IMR-90 (cell line): ENCODE measurements around the gene DTL. TPM values are rescaled to one million over a fixed set of nuclear protein-coding genes. Genes with fewer than 3 reads are reported as not detected.

ENCODE experiments used
- ATAC-seq: fragments of 200-7000 bp; cut with Tn5 transposase; 2 replicates; pipeline ENCODE4 v1.9.1; 2020; ENCODE audit warnings: low read depth, mild to moderate bottlenecking, moderate library complexity
- BruUV-seq: library from RNA; stranded (reverse); fragments of 400-500 nt; replicated peaks from 2 replicates; lab custom pipeline; 2021; lab: Mats Ljungman, UMichigan
- CTCF ChIA-PET: fragments of 300-600 bp; formaldehyde crosslinking; extraction: SDS; loops from one replicate; lab custom pipeline; 2021; ENCODE audit warnings: antibody characterized with exemption; lab: Yijun Ruan, JAX
- POLR2A ChIA-PET: fragments of 300-600 bp; sonication (Branson Sonifier 250); formaldehyde crosslinking; loops from one replicate; lab custom pipeline; 2022; ENCODE audit warnings: antibody characterized with exemption; ENCODE audit not compliant: unreplicated experiment; lab: Charles Lee
- DNase-seq: peaks from one replicate; pipeline ENCODE4 v3.0.0; 2013
- H2AFZ ChIP-seq: replicated peaks from 2 replicates; pipeline ENCODE3; 2013; ENCODE audit warnings: low read length, mild to moderate bottlenecking; ENCODE audit not compliant: poor library complexity
- H2AK5ac ChIP-seq: 2 replicates; pipeline ENCODE4 v1.6.1; 2013; ENCODE audit warnings: low read depth, low read length, inconsistent platforms
- H2AK9ac ChIP-seq: replicated peaks from 2 replicates; pipeline ENCODE3; 2013; ENCODE audit warnings: mild to moderate bottlenecking, low read depth, low read length, moderate library complexity; ENCODE audit not compliant: poor library complexity
- H2BK120ac ChIP-seq: 2 replicates; pipeline ENCODE4 v1.6.1; 2013; ENCODE audit warnings: low read depth, low read length, inconsistent platforms
- H2BK15ac ChIP-seq: 3 replicates; pipeline ENCODE4 v1.6.1; 2013; ENCODE audit warnings: low read depth, low read length, inconsistent platforms
- H2BK20ac ChIP-seq: 2 replicates; pipeline ENCODE4 v1.6.1; 2013; ENCODE audit warnings: low read depth, mild to moderate bottlenecking, inconsistent platforms, low read length, moderate library complexity
- H2BK5ac ChIP-seq: 2 replicates; pipeline ENCODE4 v1.6.1; 2013; ENCODE audit warnings: mild to moderate bottlenecking, low read depth, low read length, inconsistent platforms; ENCODE audit not compliant: poor library complexity, severe bottlenecking
- H3K14ac ChIP-seq: replicated peaks from 2 replicates; pipeline ENCODE4 v1.6.1; 2013; ENCODE audit warnings: low read depth, low read length, inconsistent platforms
- H3K18ac ChIP-seq: 2 replicates; pipeline ENCODE4 v1.6.1; 2013; ENCODE audit warnings: low read depth, low read length, control low read depth
- H3K23ac ChIP-seq: 2 replicates; pipeline ENCODE4 v1.6.1; 2013; ENCODE audit warnings: low read depth, low read length, inconsistent platforms
- H3K27ac ChIP-seq: 2 replicates; pipeline ENCODE4 v1.5.1; 2013; ENCODE audit warnings: mild to moderate bottlenecking, control low read depth, low read length; ENCODE audit not compliant: insufficient read depth
- H3K27me3 ChIP-seq: 2 replicates; pipeline ENCODE4 v1.6.1; 2013; ENCODE audit warnings: low read length; ENCODE audit not compliant: control insufficient read depth, insufficient read depth
- H3K36me3 ChIP-seq: 2 replicates; pipeline ENCODE4 v1.6.1; 2013; ENCODE audit warnings: low read length, mixed read lengths; ENCODE audit not compliant: control insufficient read depth, insufficient read depth
- H3K4ac ChIP-seq: 2 replicates; pipeline ENCODE4 v1.6.1; 2013; ENCODE audit warnings: low read depth, low read length, inconsistent platforms
- H3K4me1 ChIP-seq: 2 replicates; pipeline ENCODE4 v1.6.1; 2013; ENCODE audit warnings: low read length, mixed read lengths; ENCODE audit not compliant: control insufficient read depth, insufficient read depth
- H3K4me2 ChIP-seq: 2 replicates; pipeline ENCODE4 v1.6.1; 2013; ENCODE audit warnings: low read depth, mild to moderate bottlenecking, control low read depth, low read length, moderate library complexity
- H3K4me3 ChIP-seq: 2 replicates; pipeline ENCODE4 v1.5.1; 2013; ENCODE audit warnings: low read depth, mild to moderate bottlenecking, control low read depth, low read length, moderate library complexity; ENCODE audit not compliant: insufficient read depth
- H3K56ac ChIP-seq: 2 replicates; pipeline ENCODE4 v1.6.1; 2013; ENCODE audit warnings: low read length, inconsistent platforms; ENCODE audit not compliant: insufficient read depth; ENCODE audit errors: extremely low read depth
- H3K79me1 ChIP-seq, 2 experiments: 2 replicates each; pipeline ENCODE4 v1.6.1; 2013; ENCODE audit warnings: low read length in 2 of 2, inconsistent platforms in 1 of 2, low read depth in 1 of 2
- H3K9ac ChIP-seq: 2 replicates; pipeline ENCODE4 v1.6.1; 2013; ENCODE audit warnings: low read depth, low read length, control low read depth
- H3K9me1 ChIP-seq: 2 replicates; pipeline ENCODE4 v1.6.1; 2013; ENCODE audit warnings: low read length, inconsistent platforms; ENCODE audit not compliant: insufficient read depth
- H3K9me3 ChIP-seq: 2 replicates; pipeline ENCODE4 v1.6.1; 2013; ENCODE audit warnings: low read length; ENCODE audit not compliant: control insufficient read depth, insufficient read depth
- H4K20me1 ChIP-seq: 2 replicates; pipeline ENCODE4 v1.6.1; 2013; ENCODE audit warnings: low read length, inconsistent platforms; ENCODE audit not compliant: insufficient read depth
- H4K5ac ChIP-seq: 2 replicates; pipeline ENCODE4 v1.6.1; 2013; ENCODE audit warnings: mild to moderate bottlenecking, low read depth, low read length, control low read depth
- H4K8ac ChIP-seq, 2 experiments: 2 replicates each; pipeline ENCODE4 v1.6.1; 2013; ENCODE audit warnings: low read depth in 2 of 2, low read length in 2 of 2, control low read depth in 1 of 2, inconsistent platforms in 1 of 2
- H4K91ac ChIP-seq: 2 replicates; pipeline ENCODE4 v1.6.1; 2013; ENCODE audit warnings: low read depth, low read length, inconsistent platforms; ENCODE audit not compliant: insufficient read depth
- BHLHE40 ChIP-seq: fragments of 150-350 bp; IDR thresholded peaks from 2 replicates; pipeline ENCODE4 v1.6.1; 2016; ENCODE audit warnings: mild to moderate bottlenecking, low read depth, low read length
- ELK1 ChIP-seq: fragments of 150-350 bp; IDR thresholded peaks from 2 replicates; pipeline ENCODE4 v1.6.1; 2016; ENCODE audit warnings: low read depth, mild to moderate bottlenecking, low read length, moderate library complexity, borderline replicate concordance
- MAZ ChIP-seq: IDR thresholded peaks from 2 replicates; pipeline ENCODE4 v1.6.1; 2012; ENCODE audit warnings: low read depth, mild to moderate bottlenecking, low read length, improper control_type of control experiment, moderate library complexity, borderline replicate concordance
- MXI1 ChIP-seq: IDR thresholded peaks from 2 replicates; pipeline ENCODE4 v1.6.1; 2012; ENCODE audit warnings: low read depth, mild to moderate bottlenecking, low read length, moderate library complexity, borderline replicate concordance
- RAD21 ChIP-seq: IDR thresholded peaks from 2 replicates; pipeline ENCODE4 v1.6.1; 2012; ENCODE audit warnings: low read length, improper control_type of control experiment
- SMC3 ChIP-seq: fragments of 150-350 bp; IDR thresholded peaks from 2 replicates; pipeline ENCODE4 v1.6.1; 2016; ENCODE audit warnings: low read depth, mild to moderate bottlenecking, antibody characterized with exemption, low read length, moderate library complexity
- USF2 ChIP-seq: fragments of 150-350 bp; IDR thresholded peaks from 2 replicates; pipeline ENCODE4 v1.6.1; 2017; ENCODE audit warnings: mild to moderate bottlenecking, antibody characterized with exemption, low read length, low read depth
- WGBS, 2 experiments: methylation state at CpG; one replicate each; pipeline versions ENCODE4 v1.1.5 to v1.1.7; 2013; ENCODE audit warnings: missing lambda C conversion rate in 2 of 2; ENCODE audit not compliant: insufficient read length in 1 of 2; ENCODE audit errors: extremely low coverage in 2 of 2; 5-methylcytosine and 5-hydroxymethylcytosine counted together
- dilution Hi-C: fragments of 300-500 bp; cut with HindIII; formaldehyde crosslinking; loops from one replicate; pipeline ENCODE4 v1.14.3; 2018; ENCODE audit warnings: low sequenced_read_pairs; ENCODE audit not compliant: unreplicated experiment
- in situ Hi-C: fragments of 300-500 bp; cut with MboI; formaldehyde crosslinking; loops from 3 replicates; pipeline ENCODE4 v1.14.3; 2019; ENCODE audit warnings: low sequenced_read_pairs, inconsistent platforms, mixed read lengths
- intact Hi-C: fragments of 100-400 bp; cut with micrococcal nuclease; formaldehyde crosslinking; loops from 2 replicates; pipeline ENCODE4 v1.10.0; 2022
- polyA plus RNA-seq, 3 experiments: library from polyadenylated mRNA; depleted of rRNA; stranded (reverse); fragments of >200 nt; gene quantifications; 2 replicates each; pipeline ENCODE4 v1.2.3, GENCODE V29; 2012; ENCODE audit warnings: low replicate concordance in 1 of 3
- total RNA-seq: library from RNA; depleted of rRNA; stranded (reverse); fragments of >200 nt; gene quantifications from 2 replicates; pipeline ENCODE4 v1.2.3, GENCODE V29; 2012

Gene DTL
- total and polyA plus RNA-seq, 2 of the 4 experiments (the other 2 are of a cell fraction) = 11.8 to 19.9 TPM

DNA sequence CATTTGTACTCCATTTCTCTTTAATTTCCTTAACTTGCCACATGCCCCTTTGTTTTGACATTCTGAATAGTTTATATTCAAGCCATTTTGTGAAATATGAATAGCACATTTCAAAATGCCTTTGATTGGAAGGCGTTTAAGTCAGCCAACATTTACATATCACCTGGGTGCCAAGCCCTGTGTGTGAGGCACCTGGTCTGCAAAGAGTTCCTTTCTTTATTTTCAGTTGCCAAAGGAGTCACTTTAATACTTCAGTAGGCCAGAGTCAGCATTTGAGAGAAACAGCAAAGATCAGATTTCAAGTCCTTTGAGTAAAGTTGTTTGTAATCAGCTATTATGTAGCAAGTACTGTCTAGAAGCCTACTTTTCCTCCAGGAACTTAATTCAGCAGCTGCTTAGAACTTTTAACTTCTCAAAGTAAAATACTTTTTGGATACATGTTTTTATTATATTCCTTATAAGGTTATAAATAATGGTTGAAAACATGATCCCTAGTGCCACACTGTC lies 70.8 kb downstream of the DTL start:
- Histone ChIP-seq H2BK15ac (no peak overlapping the region), H3K18ac (no peak overlapping the region), H3K9me1 (no peaks in the 10 kb centered on the region; the same call in 1 of the 2 replicates), H3K23ac (no peak overlapping the region), H4K8ac (no peak overlapping the region), H2AFZ (no peak overlapping the region), H2AK9ac (no peak overlapping the region), H2BK120ac (no peak overlapping the region), H3K27me3 (no peaks in the 10 kb centered on the region), H3K4me1 (peaks cover 5% of the 10 kb centered on the region; the same call in 1 of the 2 replicates), H3K27ac (no peak overlapping the region), H3K79me1 (peaks cover 0 to 4% of the 10 kb centered on the region in 2 experiments; a peak in 2 of 4 replicates), H3K4ac (no peak overlapping the region), H3K36me3 (no peaks in the 10 kb centered on the region), H2BK5ac (no peak overlapping the region), H3K14ac (no peak overlapping the region), H4K20me1 (no peaks in the 10 kb centered on the region), H3K9ac (no peak overlapping the region), H3K4me2 (no peak overlapping the region), H4K91ac (no peak overlapping the region), H3K4me3 (no peak overlapping the region), H3K9me3 (no peaks in the 10 kb centered on the region), H4K5ac (no peak overlapping the region), H2AK5ac (no peak overlapping the region), H3K56ac (no peak overlapping the region), H2BK20ac (no peak overlapping the region)
- TF ChIP-seq BHLHE40 = no peak
- no peak for TF ChIP-seq MXI1
- TF ChIP-seq RAD21 = no peak
- no peak for TF ChIP-seq ELK1
- TF ChIP-seq USF2 = no peak
- no peak for TF ChIP-seq SMC3
- TF ChIP-seq MAZ = no peak
- CTCF ChIA-PET = no interaction called here
- DNase-seq = peak; percentile 28
- intact Hi-C loops (no loop called here), in situ Hi-C loops (no loop called here), dilution Hi-C loops (no loop called here)
- BruUV-seq = no TSS peak
- ATAC-seq = peak; percentile 57; the same call in 1 of the 2 replicates
- POLR2A ChIA-PET = no interaction called here
- no CpG with 5 or more reads among the region's 1 CpG for WGBS, 2 experiments
